ENCODE data around the gene PCDH19. TPM values are rescaled to one million over a fixed set of nuclear protein-coding genes. Genes with fewer than 3 reads are reported as not detected.

The PCDH19 gene
- total RNA-seq, 1 donor from 2014 or later = 3.4 TPM

DNA sequence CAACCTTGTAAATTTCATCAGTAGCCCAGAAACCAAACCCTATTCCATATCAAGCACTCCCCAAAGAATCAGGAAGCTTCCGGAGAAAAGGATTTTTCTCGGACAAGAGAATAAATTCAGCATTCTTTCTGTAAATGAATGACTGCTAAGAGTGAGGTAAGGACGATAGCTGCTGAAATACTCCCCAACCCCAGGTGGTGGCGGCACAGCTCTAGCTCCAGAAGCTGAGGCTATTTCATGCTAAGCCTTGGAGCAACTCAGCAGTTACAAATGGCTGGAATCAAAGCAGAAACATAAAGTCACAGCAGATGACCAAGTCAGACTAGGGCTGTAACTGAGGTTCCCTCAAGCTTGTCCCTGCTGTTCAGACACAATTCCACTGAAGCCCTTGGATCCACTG, 13.9 kb upstream of the PCDH19 start:
- Histone ChIP-seq H3K9ac (no peak overlapping the region), H3K36me3 (no peaks in the 10 kb centered on the region), H3F3A (ENCODE audit: low read depth) (no peaks in the 10 kb centered on the region), H3K9me3 (ENCODE audit: low read depth) (no peaks in the 10 kb centered on the region), H3K4me3 (no peak overlapping the region), H3K79me2 (ENCODE audit: low read depth) (no peaks in the 10 kb centered on the region), H3K4me2 (no peak overlapping the region), H2AFZ (replicated peaks) (peak overlapping the region; percentile 0), H4K20me1 (ENCODE audit: low read depth) (no peaks in the 10 kb centered on the region), H3K4me1 (no peaks in the 10 kb centered on the region), H3K27ac (no peak overlapping the region), H3K27me3 (no peaks in the 10 kb centered on the region)
- TF ChIP-seq EZH2phosphoT487 (IDR thresholded peaks at IDR 0.05) (no peak), EZH2 (IDR thresholded peaks at IDR 0.05) (no peak)
- TF ChIP-seq, protein P1, sequence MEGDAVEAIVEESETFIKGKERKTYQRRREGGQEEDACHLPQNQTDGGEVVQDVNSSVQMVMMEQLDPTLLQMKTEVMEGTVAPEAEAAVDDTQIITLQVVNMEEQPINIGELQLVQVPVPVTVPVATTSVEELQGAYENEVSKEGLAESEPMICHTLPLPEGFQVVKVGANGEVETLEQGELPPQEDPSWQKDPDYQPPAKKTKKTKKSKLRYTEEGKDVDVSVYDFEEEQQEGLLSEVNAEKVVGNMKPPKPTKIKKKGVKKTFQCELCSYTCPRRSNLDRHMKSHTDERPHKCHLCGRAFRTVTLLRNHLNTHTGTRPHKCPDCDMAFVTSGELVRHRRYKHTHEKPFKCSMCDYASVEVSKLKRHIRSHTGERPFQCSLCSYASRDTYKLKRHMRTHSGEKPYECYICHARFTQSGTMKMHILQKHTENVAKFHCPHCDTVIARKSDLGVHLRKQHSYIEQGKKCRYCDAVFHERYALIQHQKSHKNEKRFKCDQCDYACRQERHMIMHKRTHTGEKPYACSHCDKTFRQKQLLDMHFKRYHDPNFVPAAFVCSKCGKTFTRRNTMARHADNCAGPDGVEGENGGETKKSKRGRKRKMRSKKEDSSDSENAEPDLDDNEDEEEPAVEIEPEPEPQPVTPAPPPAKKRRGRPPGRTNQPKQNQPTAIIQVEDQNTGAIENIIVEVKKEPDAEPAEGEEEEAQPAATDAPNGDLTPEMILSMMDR (IDR thresholded peaks at IDR 0.05) = peak; percentile 49
- Mint-ChIP-seq H3K36me3 (no peaks in the 10 kb centered on the region), H3K27ac (no peak overlapping the region), H3K9me3 (peaks cover 10% of the 10 kb centered on the region), H3K27me3 (ENCODE audit: insufficient read depth, low read depth) (no peaks in the 10 kb centered on the region), H3K4me3 (no peak overlapping the region), H3K4me1 (peaks cover 3% of the 10 kb centered on the region)
- peak; percentile 38 for DNase-seq (ENCODE audit: low spot score)

DNA sequence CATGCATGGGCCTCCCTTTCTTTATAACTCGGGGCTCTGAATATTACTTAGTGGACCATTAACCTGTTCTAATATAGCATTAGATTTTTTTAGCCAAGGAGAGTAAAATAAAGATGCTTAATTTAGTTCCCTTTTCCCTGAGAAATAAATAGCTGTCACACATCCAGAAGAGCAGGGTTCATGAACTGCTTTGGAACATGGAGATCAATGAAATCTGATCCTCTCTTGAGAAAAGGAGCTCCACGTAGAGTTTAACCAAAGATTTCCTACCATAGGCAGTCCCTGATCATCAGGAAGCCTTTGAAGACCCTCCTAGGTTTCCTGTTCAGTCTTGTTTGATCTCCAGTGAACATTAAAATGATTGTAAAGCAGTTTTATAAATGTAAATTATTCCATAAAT, 8.5 kb upstream of the PCDH19 start:
- no peak overlapping the region for H3K27ac ChIP-seq
- no peaks in the 10 kb centered on the region for H3F3A ChIP-seq (ENCODE audit: low read depth)
- peak overlapping the region; percentile 24 for H3K27ac Mint-ChIP-seq
- no peaks in the 10 kb centered on the region for H3K79me2 ChIP-seq (ENCODE audit: low read depth)
- H3K4me1 ChIP-seq = no peaks in the 10 kb centered on the region
- H3K9me3 Mint-ChIP-seq = peaks cover 10% of the 10 kb centered on the region
- no peaks in the 10 kb centered on the region for H3K36me3 ChIP-seq
- no peaks in the 10 kb centered on the region for H3K27me3 ChIP-seq
- H3K4me1 Mint-ChIP-seq = peaks cover 37% of the 10 kb centered on the region
- H3K4me2 ChIP-seq = no peak overlapping the region
- no peak overlapping the region for H3K4me3 Mint-ChIP-seq
- TF ChIP-seq EZH2phosphoT487 (IDR thresholded peaks at IDR 0.05) (no peak), EZH2 (IDR thresholded peaks at IDR 0.05) (no peak)
- TF ChIP-seq, protein P1 (IDR thresholded peaks at IDR 0.05) = no peak
- peaks cover 4% of the 10 kb centered on the region for H3K27me3 Mint-ChIP-seq (ENCODE audit: insufficient read depth, low read depth)
- no peaks in the 10 kb centered on the region for H3K9me3 ChIP-seq (ENCODE audit: low read depth)
- H3K36me3 Mint-ChIP-seq = no peaks in the 10 kb centered on the region
- no peak overlapping the region for H3K4me3 ChIP-seq
- H4K20me1 ChIP-seq (ENCODE audit: low read depth) = no peaks in the 10 kb centered on the region
- DNase-seq (ENCODE audit: low spot score) = no peak
- H2AFZ ChIP-seq (replicated peaks) = no peak overlapping the region
- H3K9ac ChIP-seq = no peak overlapping the region

DNA sequence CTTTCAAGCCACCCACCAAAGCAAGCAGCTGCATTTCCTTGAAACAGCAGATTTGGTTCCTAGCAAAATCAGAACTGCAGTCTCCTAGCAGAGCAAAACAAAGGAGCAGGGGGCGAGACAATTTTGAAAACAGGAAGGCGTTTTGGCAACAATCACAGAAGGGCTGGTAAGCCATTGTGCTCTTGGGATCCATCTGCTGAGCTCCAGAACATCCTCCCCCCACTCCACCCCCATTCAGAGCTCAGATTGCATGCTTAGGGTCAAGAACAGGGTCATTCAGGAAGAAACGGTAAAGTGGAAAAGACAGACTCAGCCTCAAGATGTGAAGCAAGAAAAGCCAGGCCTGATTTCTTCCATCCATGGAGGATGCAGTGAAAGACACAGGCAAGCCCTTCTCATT, 7.6 kb upstream of the PCDH19 start:
- H3K4me1 ChIP-seq = no peaks in the 10 kb centered on the region
- H3K36me3 ChIP-seq = no peaks in the 10 kb centered on the region
- Mint-ChIP-seq H3K27me3 (ENCODE audit: insufficient read depth, low read depth) (peaks cover 8% of the 10 kb centered on the region), H3K27ac (peak overlapping the region; percentile 95), H3K36me3 (no peaks in the 10 kb centered on the region), H3K9me3 (peaks cover 8% of the 10 kb centered on the region), H3K4me3 (no peak overlapping the region), H3K4me1 (peaks cover 46% of the 10 kb centered on the region)
- H3K9ac ChIP-seq = no peak overlapping the region
- no peak overlapping the region for H3K27ac ChIP-seq
- DNase-seq (ENCODE audit: low spot score) = no peak
- no peak overlapping the region for H3K4me2 ChIP-seq
- no peaks in the 10 kb centered on the region for H3F3A ChIP-seq (ENCODE audit: low read depth)
- no peaks in the 10 kb centered on the region for H4K20me1 ChIP-seq (ENCODE audit: low read depth)
- H3K79me2 ChIP-seq (ENCODE audit: low read depth) = no peaks in the 10 kb centered on the region
- no peak overlapping the region for H3K4me3 ChIP-seq
- peaks cover 5% of the 10 kb centered on the region for H3K27me3 ChIP-seq
- H3K9me3 ChIP-seq (ENCODE audit: low read depth) = no peaks in the 10 kb centered on the region
- TF ChIP-seq EZH2 (IDR thresholded peaks at IDR 0.05) = no peak
- no peak for TF ChIP-seq EZH2phosphoT487 (IDR thresholded peaks at IDR 0.05)
- TF ChIP-seq, protein P1 (IDR thresholded peaks at IDR 0.05) = no peak
- no peak overlapping the region for H2AFZ ChIP-seq (replicated peaks)
